Mesendoderm (in vitro differentiated cells): ENCODE measurements around the gene APBB2.
A peak's percentile ranks its signal among the peaks of the same experiment; 100 is the strongest.

ENCODE experiments used
- DNase-seq: peaks from one replicate; pipeline ENCODE4 v3.0.0; 2013
- H2AK5ac ChIP-seq: 2 replicates; pipeline ENCODE4 v1.6.1; 2013; ENCODE audit warnings: low read length, inconsistent platforms
- H2BK120ac ChIP-seq: 2 replicates; pipeline ENCODE4 v1.6.1; 2013; ENCODE audit warnings: low read depth, mild to moderate bottlenecking, low read length, moderate library complexity, mixed read lengths
- H2BK15ac ChIP-seq: replicated peaks from 2 replicates; pipeline ENCODE4 v1.6.1; 2013; ENCODE audit warnings: low read depth, mild to moderate bottlenecking, moderate library complexity
- H2BK5ac ChIP-seq: 2 replicates; pipeline ENCODE4 v1.6.1; 2013; ENCODE audit warnings: low read length, inconsistent platforms
- H3K18ac ChIP-seq: 2 replicates; pipeline ENCODE4 v1.6.1; 2013; ENCODE audit warnings: mild to moderate bottlenecking, low read length, mixed read lengths
- H3K23ac ChIP-seq: one replicate; pipeline ENCODE4 v1.6.1; 2013; ENCODE audit warnings: low read length
- H3K27ac ChIP-seq: 2 replicates; pipeline ENCODE4 v1.5.1; 2013; ENCODE audit warnings: low read depth, mild to moderate bottlenecking, inconsistent platforms, low read length, moderate library complexity
- H3K27me3 ChIP-seq: 2 replicates; pipeline ENCODE4 v1.6.1; 2013; ENCODE audit warnings: low read length, control low read depth, mild to moderate bottlenecking, inconsistent platforms; ENCODE audit not compliant: insufficient read depth, poor library complexity
- H3K36me3 ChIP-seq: 2 replicates; pipeline ENCODE4 v1.6.1; 2013; ENCODE audit warnings: low read length, inconsistent platforms; ENCODE audit not compliant: control insufficient read depth, insufficient read depth
- H3K4ac ChIP-seq: one replicate; pipeline ENCODE4 v1.6.1; 2013; ENCODE audit warnings: low read depth, mild to moderate bottlenecking, low read length, moderate library complexity
- H3K4me1 ChIP-seq: 2 replicates; pipeline ENCODE4 v1.6.1; 2013; ENCODE audit warnings: low read depth, low read length, inconsistent platforms; ENCODE audit not compliant: control insufficient read depth
- H3K4me2 ChIP-seq: 2 replicates; pipeline ENCODE4 v1.6.1; 2013; ENCODE audit warnings: low read length
- H3K4me3 ChIP-seq: 2 replicates; pipeline ENCODE4 v1.5.1; 2013; ENCODE audit warnings: mild to moderate bottlenecking, low read length
- H3K56ac ChIP-seq: one replicate; pipeline ENCODE4 v1.6.1; 2013; ENCODE audit warnings: low read length
- H3K79me1 ChIP-seq: 2 replicates; pipeline ENCODE4 v1.6.1; 2013; ENCODE audit warnings: low read length, inconsistent platforms
- H3K79me2 ChIP-seq: 2 replicates; pipeline ENCODE4 v1.6.1; 2013; ENCODE audit warnings: mild to moderate bottlenecking, low read length; ENCODE audit not compliant: control insufficient read depth, insufficient read depth
- H3K9ac ChIP-seq: 2 replicates; pipeline ENCODE4 v1.6.1; 2013; ENCODE audit warnings: low read length, inconsistent platforms
- H4K5ac ChIP-seq: one replicate; pipeline ENCODE4 v1.6.1; 2013; ENCODE audit warnings: low read length
- H4K8ac ChIP-seq: one replicate; pipeline ENCODE4 v1.6.1; 2013; ENCODE audit warnings: low read depth, mild to moderate bottlenecking, control low read depth, low read length, moderate library complexity
- WGBS: extraction: QIAGEN DNeasy Blood & Tissue Kit; methylation state at CpG from one replicate; pipeline ENCODE4 v1.1.7; 2013; ENCODE audit warnings: low lambda C conversion rate, missing lambda C conversion rate; ENCODE audit not compliant: insufficient coverage; ENCODE audit errors: extremely low coverage; 5-methylcytosine and 5-hydroxymethylcytosine counted together

APBB2 gene

DNA sequence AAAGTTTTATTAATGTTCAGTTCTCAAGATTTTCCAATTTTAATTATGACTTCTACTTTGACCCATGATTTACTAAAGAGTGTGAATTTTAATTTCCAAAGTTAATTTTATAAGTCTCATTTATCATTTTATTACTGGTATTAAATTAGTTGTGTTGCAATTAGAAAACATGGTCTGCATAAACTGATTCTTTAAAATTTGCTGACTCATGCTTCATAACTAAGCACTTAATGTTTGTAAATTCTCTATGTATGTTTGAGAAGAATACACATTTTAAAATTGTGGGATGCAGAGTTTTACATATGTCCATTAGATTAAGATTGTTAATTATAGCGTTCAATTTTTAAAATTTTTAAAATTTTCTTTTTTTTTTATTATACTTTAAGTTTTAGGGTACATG lies 22.2 kb upstream of the APBB2 start:
- no peak overlapping the region for H3K18ac ChIP-seq
- WGBS: no CpG with 5 or more reads among the region's 1 CpG
- no peak overlapping the region for H4K5ac ChIP-seq
- no peaks in the 10 kb centered on the region for H3K79me1 ChIP-seq
- H2AK5ac ChIP-seq: no peak overlapping the region
- no peak overlapping the region for H3K4me3 ChIP-seq
- no peaks in the 10 kb centered on the region for H3K27me3 ChIP-seq
- H3K9ac ChIP-seq: no peak overlapping the region
- H3K23ac ChIP-seq: no peak overlapping the region
- DNase-seq: no peak
- no peaks in the 10 kb centered on the region for H3K79me2 ChIP-seq
- H3K4ac ChIP-seq: no peak overlapping the region
- H3K36me3 ChIP-seq: no peaks in the 10 kb centered on the region
- no peak overlapping the region for H3K56ac ChIP-seq
- H2BK120ac ChIP-seq: no peak overlapping the region
- no peak overlapping the region for H2BK15ac ChIP-seq
- H3K4me2 ChIP-seq: no peak overlapping the region
- no peak overlapping the region for H3K27ac ChIP-seq
- H3K4me1 ChIP-seq: no peaks in the 10 kb centered on the region
- no peak overlapping the region for H2BK5ac ChIP-seq
- no peak overlapping the region for H4K8ac ChIP-seq

DNA sequence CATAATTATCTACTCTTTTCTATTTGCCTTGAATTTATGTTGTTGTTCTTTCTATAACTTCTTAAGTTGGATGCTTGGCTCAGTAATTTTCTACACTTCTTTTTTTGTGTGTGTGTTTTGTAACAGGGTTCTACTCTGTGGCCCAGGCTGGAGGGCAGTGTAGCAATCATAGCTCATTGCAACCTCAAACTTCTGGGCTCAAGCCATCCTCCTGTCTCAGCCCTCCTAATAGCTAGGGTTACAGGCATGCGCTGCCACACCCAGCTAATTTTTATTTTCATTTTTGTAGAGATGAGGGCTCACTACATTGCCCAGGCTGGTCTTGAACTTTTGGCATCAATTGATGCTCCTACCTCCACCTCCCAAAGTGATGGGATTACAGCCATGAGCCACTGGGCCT lies 21.7 kb upstream of the APBB2 start:
- H3K18ac ChIP-seq: peak overlapping the region; percentile 31
- no peak overlapping the region for H3K27ac ChIP-seq
- no peaks in the 10 kb centered on the region for H3K36me3 ChIP-seq
- no peak for DNase-seq
- no peaks in the 10 kb centered on the region for H3K79me2 ChIP-seq
- no peak overlapping the region for H3K23ac ChIP-seq
- H2BK5ac ChIP-seq: no peak overlapping the region
- no peaks in the 10 kb centered on the region for H3K27me3 ChIP-seq
- no peak overlapping the region for H2AK5ac ChIP-seq
- no peak overlapping the region for H2BK120ac ChIP-seq
- WGBS: no CpG with 5 or more reads among the region's 1 CpG
- no peak overlapping the region for H4K8ac ChIP-seq
- no peak overlapping the region for H4K5ac ChIP-seq
- H3K9ac ChIP-seq: no peak overlapping the region
- peak overlapping the region; percentile 24 for H3K4ac ChIP-seq
- no peak overlapping the region for H3K4me2 ChIP-seq
- H3K4me3 ChIP-seq: no peak overlapping the region
- no peaks in the 10 kb centered on the region for H3K4me1 ChIP-seq
- H3K56ac ChIP-seq: no peak overlapping the region
- H2BK15ac ChIP-seq: no peak overlapping the region
- no peaks in the 10 kb centered on the region for H3K79me1 ChIP-seq

DNA sequence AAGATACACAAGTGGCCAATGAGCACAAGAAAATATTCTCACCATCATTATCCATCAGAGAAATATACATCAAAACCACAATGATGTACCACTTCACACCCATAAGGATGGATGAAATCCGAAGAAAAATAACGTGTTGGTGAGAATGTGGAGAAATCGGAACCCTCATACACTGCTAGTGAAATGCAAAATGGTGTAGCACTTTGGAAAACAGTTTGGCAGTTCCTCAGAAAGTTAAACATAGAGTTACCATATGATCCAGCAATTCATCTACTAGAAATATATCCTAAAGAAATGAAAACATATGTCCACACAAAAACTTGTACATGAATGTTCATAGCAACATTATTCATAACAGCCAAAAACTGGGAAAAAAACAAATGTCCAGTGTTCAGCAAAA lies 18.5 kb upstream of the APBB2 start:
- H3K4me1 ChIP-seq: no peaks in the 10 kb centered on the region
- H3K23ac ChIP-seq: no peak overlapping the region
- DNase-seq: no peak
- H3K79me2 ChIP-seq: no peaks in the 10 kb centered on the region
- H2AK5ac ChIP-seq: no peak overlapping the region
- H2BK15ac ChIP-seq: no peak overlapping the region
- no peak overlapping the region for H4K8ac ChIP-seq
- H3K27ac ChIP-seq: no peak overlapping the region
- no peak overlapping the region for H3K4me2 ChIP-seq
- WGBS: no CpG with 5 or more reads among the region's 3 CpGs
- H3K9ac ChIP-seq: no peak overlapping the region
- H3K27me3 ChIP-seq: no peaks in the 10 kb centered on the region
- H3K4me3 ChIP-seq: no peak overlapping the region
- H4K5ac ChIP-seq: no peak overlapping the region
- no peak overlapping the region for H3K18ac ChIP-seq
- H3K36me3 ChIP-seq: no peaks in the 10 kb centered on the region
- H2BK5ac ChIP-seq: no peak overlapping the region
- no peak overlapping the region for H3K4ac ChIP-seq
- no peak overlapping the region for H2BK120ac ChIP-seq
- no peaks in the 10 kb centered on the region for H3K79me1 ChIP-seq
- H3K56ac ChIP-seq: no peak overlapping the region

GRCh38 chr4:41232406-41232805 lies 18.1 kb upstream of the APBB2 start:
- Histone ChIP-seq H2BK15ac (no peak overlapping the region), H4K8ac (no peak overlapping the region), H3K23ac (no peak overlapping the region), H3K27ac (no peak overlapping the region), H3K18ac (no peak overlapping the region), H3K9ac (no peak overlapping the region), H4K5ac (no peak overlapping the region), H3K79me2 (no peaks in the 10 kb centered on the region), H3K4me1 (no peaks in the 10 kb centered on the region), H2AK5ac (no peak overlapping the region), H3K4me3 (no peak overlapping the region), H3K79me1 (no peaks in the 10 kb centered on the region), H3K4ac (no peak overlapping the region), H3K36me3 (no peaks in the 10 kb centered on the region), H2BK5ac (no peak overlapping the region), H3K27me3 (no peaks in the 10 kb centered on the region), H3K4me2 (no peak overlapping the region), H3K56ac (no peak overlapping the region), H2BK120ac (no peak overlapping the region)
- WGBS: no CpG with 5 or more reads among the region's 5 CpGs
- DNase-seq: peak; percentile 55

GRCh38 chr4:41227902-41228301 lies 13.6 kb upstream of the APBB2 start:
- H3K4me3 ChIP-seq: no peak overlapping the region
- no peak overlapping the region for H3K23ac ChIP-seq
- no peak overlapping the region for H4K5ac ChIP-seq
- no peak overlapping the region for H3K4ac ChIP-seq
- H2BK15ac ChIP-seq: no peak overlapping the region
- no peaks in the 10 kb centered on the region for H3K79me2 ChIP-seq
- H3K27ac ChIP-seq: no peak overlapping the region
- no peaks in the 10 kb centered on the region for H3K79me1 ChIP-seq
- no peak overlapping the region for H3K4me2 ChIP-seq
- no peak overlapping the region for H3K9ac ChIP-seq
- H4K8ac ChIP-seq: no peak overlapping the region
- WGBS: no CpG with 5 or more reads among the region's 4 CpGs
- H2BK5ac ChIP-seq: no peak overlapping the region
- H3K27me3 ChIP-seq: no peaks in the 10 kb centered on the region
- H3K56ac ChIP-seq: no peak overlapping the region
- no peaks in the 10 kb centered on the region for H3K4me1 ChIP-seq
- H3K36me3 ChIP-seq: no peaks in the 10 kb centered on the region
- no peak overlapping the region for H2AK5ac ChIP-seq
- DNase-seq: no peak
- no peak overlapping the region for H3K18ac ChIP-seq
- H2BK120ac ChIP-seq: no peak overlapping the region

DNA sequence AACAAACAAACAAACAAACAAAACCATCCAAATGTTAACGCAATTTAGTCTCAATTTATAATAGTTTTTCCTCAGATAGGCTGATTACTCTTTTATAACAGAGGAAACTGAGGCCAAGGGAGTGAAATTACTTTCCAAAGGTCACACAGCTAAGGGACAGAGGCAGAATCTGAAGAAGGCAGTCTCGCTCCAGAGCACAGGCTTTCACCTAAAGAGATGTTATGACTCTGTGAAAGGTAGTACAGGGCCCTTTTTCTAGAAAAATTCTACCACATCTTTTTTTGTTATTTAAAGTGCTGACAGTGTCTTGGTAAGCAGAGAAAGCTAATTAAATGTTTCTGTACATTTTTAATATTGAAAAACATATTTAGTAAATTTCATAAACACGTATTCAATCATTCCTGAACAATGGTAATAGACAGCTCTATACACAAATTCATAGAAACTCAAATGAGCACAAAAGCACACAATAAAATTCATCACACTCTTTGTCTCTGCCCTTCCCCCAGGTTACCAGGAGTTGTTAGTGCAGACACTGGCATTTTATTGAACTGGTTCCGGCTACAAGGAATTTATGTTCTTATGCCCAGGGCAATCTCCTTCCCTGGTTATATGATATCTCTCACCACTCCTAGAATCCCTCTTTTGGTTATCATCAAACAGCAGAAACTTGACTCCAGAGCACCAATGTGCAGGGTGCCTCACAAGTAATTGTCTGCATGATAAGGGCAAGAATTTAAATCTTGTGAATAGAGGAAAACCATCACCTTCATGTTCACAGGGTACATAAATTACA lies 7.7 kb upstream of the APBB2 start:
- Histone ChIP-seq H2AK5ac (no peak overlapping the region), H3K4me2 (no peak overlapping the region), H3K36me3 (no peaks in the 10 kb centered on the region), H3K79me1 (no peaks in the 10 kb centered on the region), H3K27me3 (no peaks in the 10 kb centered on the region), H3K9ac (no peak overlapping the region), H4K5ac (no peak overlapping the region), H3K23ac (no peak overlapping the region), H3K4me1 (no peaks in the 10 kb centered on the region), H3K18ac (no peak overlapping the region), H3K4me3 (no peak overlapping the region), H3K27ac (no peak overlapping the region), H3K56ac (no peak overlapping the region), H2BK5ac (no peak overlapping the region), H3K4ac (no peak overlapping the region), H2BK120ac (no peak overlapping the region), H3K79me2 (no peaks in the 10 kb centered on the region), H2BK15ac (no peak overlapping the region), H4K8ac (no peak overlapping the region)
- DNase-seq: no peak
- WGBS: no CpG with 5 or more reads among the region's 4 CpGs
